Activated CD4-positive, alpha-beta T cell treated with anti-CD3 and anti-CD28 coated beads, Interleukin-2, amount 50 U/mL, for 48 hours (primary cell): ENCODE measurements around the gene PTGIR.

Experiments
- DNase-seq, 2 experiments: peaks; one replicate each; pipeline ENCODE4 v3.0.0-alpha.2; 2020

PTGIR gene

DNA sequence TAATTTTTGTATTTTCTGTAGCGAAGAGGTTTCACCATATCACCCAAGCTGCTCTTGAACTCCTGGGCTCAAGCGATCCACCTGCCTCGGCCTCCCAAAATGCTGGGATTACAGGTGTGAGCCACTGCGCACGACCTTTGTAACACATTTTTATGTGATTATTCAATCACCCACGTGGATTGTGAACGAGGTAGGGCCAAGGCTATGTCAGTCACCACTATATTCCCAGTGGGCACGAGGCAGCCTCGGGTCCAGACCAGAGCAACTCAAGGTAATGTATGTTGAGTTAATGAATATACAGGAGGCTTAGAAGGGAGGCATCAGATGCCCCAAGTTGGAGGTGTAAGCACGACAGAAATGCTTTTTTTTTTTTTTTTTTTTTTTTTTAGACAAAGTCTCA, 8.9 kb downstream of the PTGIR start:
- DNase-seq: no peak

DNA sequence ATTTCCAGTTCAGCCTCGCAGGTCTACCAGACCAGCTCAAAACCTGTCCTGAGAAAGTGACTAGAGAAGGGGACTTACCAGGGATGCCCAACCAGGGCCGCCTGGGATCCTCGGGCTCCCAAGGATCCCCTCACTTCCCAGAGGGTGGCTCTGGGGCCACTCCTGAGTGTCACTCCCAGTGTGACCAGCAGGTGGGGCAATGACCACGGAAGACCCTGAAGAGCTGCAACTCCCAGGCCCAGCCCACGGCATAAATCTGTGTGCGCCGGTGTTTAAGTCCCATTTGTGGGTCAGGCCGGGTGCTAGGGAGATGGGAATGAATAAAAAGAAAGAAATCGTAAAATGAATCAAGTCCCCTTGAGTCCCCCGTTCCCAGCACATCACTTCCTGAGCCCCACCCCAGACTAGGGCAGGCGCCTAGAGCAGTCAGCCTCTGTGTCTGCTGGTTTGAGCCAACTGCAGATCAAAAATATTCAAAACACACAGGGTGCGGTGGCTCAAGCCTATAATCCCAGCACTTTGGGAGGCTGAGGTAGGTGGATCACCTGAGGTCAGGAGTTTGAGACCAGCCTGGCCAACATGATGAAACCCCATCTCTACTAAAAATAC, 10.7 kb downstream of the PTGIR start:
- peak; percentile 90 to 94 for DNase-seq

DNA sequence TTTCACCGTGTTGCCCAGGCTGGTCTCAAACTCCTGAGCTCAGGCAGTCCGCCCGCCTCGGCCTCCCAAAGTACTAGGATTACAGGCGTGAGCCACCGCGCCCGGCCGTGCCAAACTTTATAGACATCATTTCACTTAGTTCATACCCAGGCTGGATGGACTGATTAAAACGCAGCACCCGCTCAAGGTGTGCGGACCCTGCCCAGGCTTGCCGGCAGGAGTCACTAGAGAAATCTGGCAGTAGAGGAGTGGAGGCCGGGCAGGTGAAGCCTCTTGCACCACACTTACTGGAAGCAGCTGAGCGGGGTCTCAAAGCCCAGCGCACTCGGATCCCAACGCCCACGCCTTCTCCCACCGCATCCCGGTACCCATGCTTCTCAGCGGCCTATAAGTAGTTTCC, 11.4 kb downstream of the PTGIR start:
- peak in 1 of 2 experiments; percentile 0 for DNase-seq

DNA sequence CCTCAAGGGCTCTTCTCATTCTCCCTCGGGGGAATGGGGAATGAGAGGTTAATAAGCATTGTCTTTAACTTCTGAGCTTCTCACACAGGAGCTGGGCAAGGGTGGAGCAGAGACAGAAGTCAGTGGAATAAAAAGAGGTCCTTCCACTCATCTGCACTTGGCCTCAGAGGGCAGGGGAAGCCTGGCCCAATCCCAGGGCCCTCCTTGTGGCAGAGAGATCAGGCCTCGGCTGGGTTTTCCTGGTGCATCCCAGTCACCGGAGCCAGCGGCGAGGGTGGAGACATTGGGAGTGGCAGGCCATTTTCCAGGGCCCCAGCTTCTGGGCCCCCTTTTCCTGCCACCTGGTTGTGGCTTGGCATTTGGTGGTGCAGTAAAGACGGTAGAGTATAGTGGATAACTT, 13.1 kb downstream of the PTGIR start:
- DNase-seq: peak in 1 of 2 experiments; percentile 6

DNA sequence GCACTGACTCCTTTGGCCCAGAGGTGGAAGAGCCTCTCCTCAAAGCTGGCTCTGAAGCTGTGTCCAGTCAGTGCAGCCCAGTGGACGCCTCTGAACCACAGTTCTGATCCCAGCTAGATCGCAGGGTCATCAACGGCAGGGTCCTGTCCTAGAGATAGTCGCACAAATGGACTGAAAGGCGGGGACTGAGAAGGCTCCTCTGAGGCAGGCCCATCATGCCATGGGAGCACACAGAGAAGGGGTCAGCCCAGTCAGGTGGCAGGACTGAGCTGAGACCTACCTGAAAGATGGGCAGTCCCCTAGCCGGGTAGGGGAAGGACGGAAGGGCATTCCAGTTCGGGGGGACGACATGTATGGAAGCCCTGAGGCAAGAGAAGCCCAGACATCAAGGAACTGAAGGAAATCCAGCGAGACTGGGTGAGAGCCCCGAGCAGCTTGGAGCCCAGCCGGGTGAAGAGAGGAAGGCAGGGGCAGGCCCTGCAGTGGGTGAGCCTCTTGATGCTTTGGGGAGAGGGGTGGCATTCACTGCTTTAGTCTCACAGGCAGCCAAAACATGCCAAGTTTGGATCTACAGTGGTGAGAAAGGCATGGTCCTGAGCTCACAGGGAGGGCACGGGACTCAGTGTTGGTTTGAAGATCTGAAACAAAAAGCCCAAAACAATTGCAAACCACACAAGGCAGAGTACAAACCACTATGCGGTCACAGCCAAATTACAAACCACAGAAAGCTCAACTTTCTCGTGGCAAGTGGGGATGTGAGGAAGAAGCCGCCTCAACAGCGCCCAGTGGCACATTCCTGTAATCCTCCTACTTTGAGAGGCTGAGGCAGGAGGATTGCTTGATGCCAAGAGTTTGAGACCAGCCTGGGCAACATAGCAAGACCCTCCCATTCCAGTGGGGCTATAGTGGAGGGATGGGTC, 13.8 kb downstream of the PTGIR start:
- peak; percentile 37 to 56 for DNase-seq

DNA sequence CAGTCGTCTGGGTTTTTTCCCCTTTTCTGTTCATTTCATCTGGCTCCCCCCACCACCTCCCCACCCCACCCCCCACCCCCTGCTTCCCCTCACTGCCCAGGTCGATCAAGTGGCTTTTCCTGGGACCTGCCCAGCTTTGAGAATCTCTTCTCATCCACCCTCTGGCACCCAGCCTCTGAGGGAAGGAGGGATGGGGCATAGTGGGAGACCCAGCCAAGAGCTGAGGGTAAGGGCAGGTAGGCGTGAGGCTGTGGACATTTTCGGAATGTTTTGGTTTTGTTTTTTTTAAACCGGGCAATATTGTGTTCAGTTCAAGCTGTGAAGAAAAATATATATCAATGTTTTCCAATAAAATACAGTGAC, 14.5 kb downstream of the PTGIR start:
- DNase-seq: no peak

DNA sequence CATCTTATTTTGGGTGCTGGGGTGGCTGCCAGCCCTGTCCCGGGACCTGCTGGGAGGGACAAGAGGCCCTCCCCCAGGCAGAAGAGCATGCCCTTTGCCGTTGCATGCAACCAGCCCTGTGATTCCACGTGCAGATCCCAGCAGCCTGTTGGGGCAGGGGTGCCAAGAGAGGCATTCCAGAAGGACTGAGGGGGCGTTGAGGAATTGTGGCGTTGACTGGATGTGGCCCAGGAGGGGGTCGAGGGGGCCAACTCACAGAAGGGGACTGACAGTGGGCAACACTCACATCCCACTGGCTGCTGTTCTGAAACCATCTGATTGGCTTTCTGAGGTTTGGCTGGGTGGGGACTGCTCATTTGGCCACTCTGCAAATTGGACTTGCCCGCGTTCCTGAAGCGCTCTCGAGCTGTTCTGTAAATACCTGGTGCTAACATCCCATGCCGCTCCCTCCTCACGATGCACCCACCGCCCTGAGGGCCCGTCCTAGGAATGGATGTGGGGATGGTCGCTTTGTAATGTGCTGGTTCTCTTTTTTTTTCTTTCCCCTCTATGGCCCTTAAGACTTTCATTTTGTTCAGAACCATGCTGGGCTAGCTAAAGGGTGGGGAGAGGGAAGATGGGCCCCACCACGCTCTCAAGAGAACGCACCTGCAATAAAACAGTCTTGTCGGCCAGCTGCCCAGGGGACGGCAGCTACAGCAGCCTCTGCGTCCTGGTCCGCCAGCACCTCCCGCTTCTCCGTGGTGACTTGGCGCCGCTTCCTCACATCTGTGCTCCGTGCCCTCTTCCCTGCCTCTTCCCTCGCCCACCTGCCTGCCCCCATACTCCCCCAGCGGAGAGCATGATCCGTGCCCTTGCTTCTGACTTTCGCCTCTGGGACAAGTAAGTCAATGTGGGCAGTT, 15.1 kb downstream of the PTGIR start:
- peak in 1 of 2 experiments; percentile 1 for DNase-seq

DNA sequence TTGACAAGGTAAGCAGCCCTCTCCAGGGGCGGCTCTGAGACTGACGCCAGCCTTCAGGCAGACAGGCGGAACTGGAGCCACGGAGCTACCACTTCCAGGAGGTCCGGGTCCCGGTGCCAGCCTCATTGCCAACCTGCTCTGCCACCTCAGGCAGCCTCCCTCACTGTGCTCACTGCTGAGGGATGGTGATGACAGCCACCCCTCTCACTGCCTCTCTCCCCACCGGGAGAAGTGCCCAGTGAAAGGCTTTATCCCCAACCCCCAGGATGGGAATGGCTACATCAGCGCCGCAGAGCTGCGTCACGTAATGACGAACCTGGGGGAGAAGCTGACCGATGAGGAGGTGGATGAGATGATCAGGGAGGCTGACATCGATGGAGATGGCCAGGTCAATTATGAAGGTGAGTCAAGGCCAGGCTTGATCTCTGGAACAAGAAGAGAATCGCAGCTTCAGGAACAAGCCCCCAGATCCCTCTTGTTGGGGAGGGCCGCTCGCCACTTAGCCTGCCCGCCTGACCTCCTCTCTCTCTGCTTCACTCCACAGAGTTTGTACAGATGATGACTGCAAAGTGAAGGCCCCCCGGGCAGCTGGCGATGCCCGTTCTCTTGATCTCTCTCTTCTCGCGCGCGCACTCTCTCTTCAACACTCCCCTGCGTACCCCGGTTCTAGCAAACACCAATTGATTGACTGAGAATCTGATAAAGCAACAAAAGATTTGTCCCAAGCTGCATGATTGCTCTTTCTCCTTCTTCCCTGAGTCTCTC, 16.1 kb downstream of the PTGIR start:
- DNase-seq: peak in 1 of 2 experiments; percentile 0

DNA sequence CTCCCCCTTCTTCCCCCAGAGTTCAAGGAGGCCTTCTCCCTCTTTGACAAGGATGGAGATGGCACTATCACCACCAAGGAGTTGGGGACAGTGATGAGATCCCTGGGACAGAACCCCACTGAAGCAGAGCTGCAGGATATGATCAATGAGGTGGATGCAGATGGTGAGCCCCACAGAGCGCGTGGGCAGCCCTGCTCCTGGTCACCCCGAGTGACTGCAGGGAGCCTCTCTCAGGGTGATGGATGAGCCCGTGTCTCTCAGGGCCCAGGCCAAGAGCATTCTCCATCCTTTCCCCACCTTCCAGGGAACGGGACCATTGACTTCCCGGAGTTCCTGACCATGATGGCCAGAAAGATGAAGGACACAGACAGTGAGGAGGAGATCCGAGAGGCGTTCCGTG, 16.7 kb downstream of the PTGIR start:
- DNase-seq: no peak

DNA sequence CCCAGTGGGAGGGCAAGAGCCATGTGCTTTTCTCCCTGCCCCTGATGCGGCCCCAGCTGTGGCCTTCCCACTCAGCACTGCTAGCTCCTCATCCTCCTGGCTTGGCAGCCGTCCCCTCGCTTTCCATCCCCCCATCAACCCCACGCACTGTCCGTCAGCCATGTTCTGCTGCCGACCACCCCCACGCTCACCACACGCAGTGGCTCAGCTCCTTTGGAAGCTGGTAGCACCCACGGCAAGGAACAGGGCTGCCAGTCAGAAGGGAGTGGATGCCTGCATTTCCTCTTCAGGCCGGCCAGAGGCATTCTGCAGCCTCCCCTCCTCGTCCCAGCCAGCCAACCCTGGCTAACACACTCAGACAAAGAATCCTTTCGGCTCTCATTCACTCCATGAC, 17.4 kb downstream of the PTGIR start:
- DNase-seq: no peak

DNA sequence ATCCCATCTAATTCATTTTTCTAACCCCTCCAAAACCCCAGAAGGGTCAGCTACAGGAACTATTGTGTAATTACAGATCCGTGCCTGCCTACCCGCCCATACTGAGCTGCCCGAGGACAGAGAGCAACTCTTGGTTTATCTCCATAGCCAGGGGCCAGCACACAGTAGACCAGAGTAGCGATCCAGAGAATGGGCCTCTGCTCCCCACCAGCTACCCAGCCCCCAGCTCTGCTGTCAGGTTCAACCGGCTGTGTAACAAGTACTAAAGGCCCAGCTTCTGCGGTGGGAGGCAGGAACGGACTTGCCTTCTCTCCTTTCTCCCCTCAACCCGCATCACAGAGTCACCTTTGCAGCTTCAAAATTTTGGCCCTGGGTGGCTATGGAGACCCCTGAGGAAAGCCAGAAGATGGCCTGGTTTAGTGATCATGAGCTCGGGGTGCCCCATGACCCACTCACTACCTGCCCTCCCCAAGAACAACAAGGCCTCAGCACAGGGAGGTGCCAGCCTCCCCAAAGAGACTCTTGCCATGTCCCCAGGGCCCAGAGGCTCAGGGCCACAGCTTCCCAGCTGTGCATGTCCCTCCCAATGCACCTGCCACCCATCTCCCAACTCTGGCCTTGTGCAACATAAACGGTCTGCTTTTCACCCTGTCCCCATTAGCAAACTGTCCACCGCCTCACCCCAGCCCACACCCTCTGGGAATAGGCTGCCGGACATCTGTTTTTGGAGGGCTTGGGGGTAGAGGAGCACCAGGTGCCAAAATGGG, 18.0 kb downstream of the PTGIR start:
- DNase-seq: no peak

DNA sequence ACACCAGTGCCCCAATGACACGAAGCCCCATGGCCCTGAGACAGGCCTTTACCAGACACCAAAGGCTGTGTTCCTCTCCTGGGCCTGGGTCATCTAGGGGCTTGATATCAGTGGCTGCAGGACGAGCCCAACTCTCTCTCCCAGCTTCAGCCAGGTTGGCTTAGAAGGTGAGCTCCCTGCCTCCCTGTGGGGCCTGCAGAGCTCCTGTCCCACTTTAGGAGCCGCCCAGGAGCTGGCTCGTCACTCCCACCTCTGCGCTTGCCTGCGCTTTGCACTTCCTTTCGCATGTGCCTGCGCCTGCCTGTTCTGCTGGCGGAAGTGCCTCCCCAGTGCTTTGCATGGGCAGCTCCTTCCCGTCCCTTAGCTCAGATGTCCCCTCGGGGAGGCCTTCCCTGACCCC, 18.9 kb downstream of the PTGIR start:
- no peak for DNase-seq

DNA sequence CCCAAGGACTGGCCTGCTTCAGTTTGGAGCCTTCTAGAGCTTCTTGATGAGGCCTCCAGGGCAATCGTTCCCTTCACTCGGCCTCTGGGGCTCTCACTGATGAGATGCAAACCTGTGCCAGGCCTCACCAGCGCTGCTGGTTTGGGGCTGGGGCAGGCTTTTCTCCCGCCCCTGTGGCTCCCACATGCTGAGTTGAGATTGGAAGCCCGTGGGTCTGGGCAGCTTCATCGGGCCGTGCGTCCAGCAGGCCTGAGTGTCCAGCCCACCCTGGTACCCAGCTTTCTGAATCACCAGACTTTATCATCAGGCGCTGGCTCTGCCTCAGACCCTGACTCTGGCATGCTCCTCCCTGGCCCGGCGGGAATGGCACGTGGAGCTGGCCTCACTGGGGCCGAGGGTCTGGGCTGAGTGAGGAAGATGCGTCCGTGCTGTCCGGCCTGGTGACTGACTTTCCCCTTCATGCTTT, 19.5 kb downstream of the PTGIR start:
- DNase-seq: no peak

DNA sequence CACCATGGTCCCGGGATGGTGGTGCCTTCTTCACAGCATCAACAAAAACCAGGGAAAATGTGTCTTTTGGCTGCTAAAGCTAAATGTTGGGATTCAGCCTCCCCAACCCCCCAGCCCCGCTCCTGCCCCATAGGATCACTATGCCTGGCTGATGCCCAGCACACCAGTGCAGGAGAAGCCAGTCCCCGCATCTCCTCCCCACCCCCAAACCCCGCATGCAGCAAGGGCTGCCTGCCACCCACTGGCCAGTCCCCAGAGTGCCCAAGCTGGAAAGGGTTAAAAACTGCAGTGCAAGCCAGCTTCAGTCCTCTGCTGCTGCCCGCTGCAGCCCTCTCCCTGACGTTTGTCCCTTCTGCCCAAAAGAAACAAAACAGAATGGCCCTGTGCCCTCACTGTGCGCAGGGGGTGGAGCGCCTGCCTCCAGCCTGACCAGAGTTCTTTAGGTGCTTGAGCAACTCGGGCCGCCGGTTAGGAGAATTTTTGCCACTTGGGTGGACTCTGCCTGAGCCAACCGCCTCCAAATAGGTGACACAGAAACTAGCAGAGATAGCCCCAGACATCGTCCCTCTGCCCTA, 20.0 kb downstream of the PTGIR start:
- DNase-seq: no peak

DNA sequence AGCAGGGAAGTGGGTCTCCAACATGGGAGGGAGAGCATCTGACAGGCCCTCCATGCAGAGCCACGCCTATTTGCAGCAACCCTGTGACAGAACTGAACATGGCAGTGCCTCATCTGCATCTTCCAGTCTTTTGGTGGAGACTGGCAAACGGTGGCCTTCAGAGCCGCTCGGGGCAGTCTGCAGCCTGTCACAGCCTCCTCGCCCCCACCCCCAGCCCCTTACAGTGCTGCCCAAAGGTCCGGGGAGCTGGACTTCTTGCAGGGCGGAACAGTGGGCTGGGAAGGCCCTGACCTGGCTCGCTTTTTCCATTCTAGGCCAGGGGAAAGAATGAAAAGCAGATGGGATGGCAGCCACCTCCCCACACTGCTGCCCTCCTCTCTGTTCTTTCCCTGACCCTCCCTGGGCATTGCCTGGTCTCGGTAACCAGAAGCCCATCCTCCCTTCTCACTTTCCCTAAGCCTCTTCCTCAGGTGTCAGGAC, 21.1 kb downstream of the PTGIR start:
- no peak for DNase-seq

DNA sequence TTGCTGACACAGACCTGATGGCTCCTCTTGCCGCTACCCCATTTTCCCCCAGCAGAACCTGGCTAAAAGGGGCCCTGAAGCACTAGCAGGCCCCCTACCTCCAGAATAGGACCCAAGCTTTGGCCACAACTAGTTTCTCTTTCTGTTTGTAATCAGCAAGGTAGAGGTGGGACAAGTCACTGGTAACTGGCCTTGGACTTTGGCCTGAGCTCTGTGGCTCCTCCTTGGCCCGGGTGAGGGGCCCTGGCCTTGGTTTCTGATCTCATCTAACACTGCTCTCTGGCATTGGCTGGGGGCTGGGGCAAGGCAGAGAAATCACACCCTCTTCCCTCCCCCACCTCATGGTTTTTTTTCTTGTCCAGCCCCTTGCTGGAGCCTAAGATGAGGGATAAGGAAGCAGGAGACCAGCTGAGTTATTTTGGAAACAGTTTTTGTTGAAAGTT, 21.7 kb downstream of the PTGIR start:
- DNase-seq: no peak

DNA sequence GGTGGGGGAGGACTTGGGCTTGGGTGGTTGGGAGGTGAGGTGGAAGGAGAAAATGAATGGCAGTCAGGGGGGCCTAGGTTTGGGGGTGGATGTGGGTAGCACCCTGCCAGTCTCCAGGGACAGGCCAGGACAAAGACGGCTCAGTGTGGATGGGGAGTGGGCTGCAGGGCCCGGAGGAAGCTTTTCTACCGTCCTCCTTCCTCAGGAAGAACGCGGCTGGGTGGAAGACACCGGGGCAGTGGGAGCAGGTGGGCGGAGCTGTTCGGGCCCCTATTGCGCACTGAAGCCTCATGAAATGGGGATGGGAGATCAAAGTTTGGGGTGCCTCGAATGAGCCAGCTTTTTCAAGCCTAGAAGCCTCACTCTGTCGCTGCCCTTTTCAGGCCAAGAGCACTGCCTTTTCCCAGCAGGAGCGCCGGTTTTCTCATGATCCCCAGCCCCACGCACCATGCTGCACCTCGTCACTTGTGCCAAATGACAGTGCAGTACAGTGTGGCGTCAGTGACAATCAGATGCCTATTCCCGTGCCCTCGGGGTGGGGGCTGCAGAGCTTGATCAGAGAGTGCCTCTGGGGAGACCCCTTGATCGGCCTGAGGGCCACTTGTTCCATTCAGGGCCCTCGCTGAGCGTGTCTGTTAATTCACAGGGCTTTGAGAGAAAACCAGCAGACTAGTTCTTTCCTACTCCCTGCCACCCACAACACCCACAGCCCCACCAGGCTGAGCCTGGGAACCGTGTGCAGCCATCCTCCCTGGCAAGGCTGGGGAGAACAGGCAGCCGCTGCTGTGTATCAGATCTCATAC, 22.3 kb downstream of the PTGIR start:
- peak; percentile 71 to 78 for DNase-seq

DNA sequence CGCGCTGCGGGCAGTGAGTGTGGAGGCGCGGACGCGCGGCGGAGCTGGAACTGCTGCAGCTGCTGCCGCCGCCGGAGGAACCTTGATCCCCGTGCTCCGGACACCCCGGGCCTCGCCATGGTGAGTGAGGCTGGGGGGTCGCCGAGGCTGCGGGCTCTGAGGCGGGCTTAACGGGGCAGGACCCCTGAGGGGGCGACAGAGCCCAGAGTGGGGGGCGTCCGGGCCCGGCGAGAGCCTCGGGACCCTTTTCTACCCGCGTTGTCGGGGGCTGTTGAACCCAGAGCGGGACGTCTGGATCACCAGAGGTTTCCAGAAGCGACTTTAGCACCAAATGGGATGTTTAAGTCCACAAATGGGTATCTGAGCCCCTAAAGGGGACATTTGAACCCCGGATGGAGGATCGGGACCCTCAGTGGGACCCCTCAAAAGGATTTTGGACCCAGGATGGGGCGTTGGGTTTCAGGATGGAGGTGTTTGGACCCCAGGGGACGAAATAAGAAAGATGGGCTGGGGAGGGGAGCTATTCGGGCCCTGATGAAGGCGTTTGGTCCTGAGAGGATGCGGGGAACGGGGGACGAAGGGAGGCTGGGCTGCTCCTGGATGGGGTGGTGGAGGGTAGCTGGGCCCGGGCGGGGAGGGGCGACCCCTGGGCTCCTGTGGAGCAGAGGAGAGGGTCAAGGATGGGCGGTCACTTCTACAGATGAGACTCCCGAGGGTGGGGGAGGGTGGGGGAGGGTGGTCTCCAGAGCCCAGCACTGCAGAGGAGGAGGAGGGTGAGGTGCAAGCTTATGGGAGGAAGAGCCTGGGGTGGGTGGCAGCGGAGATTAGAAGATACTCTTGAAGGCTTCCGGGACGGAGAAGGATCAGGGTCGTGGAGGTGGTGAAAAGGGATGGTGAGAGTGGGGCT, 23.3 kb downstream of the PTGIR start, which contains the start of gene CALM3:
Gene CALM3, plus strand, starts transcription at position 13 of the 907 bp plus-strand sequence. Its CDS starts 105 bp downstream, at position 118.
- DNase-seq: no peak
